Osteoblast (primary cell): ENCODE data around the gene ESRRG. TPM values are rescaled to one million over a fixed set of nuclear protein-coding genes. Genes with fewer than 3 reads are reported as not detected.

Experiments used
- DNase-seq: peaks from one replicate; pipeline ENCODE4 v3.0.0; 2011; ENCODE audit warnings: low spot score, mixed read lengths; ENCODE audit not compliant: insufficient read length; ENCODE audit errors: missing footprints
- H2AFZ ChIP-seq: 2 replicates; pipeline ENCODE4 v1.6.0; 2011; ENCODE audit warnings: mild to moderate bottlenecking, low read length
- H3K27ac ChIP-seq: 2 replicates; pipeline ENCODE4 v1.5.1; 2011; ENCODE audit warnings: mild to moderate bottlenecking, low read depth, low read length, moderate library complexity
- H3K27me3 ChIP-seq: 2 replicates; pipeline ENCODE4 v1.6.0; 2012; ENCODE audit warnings: mild to moderate bottlenecking, control low read depth, inconsistent platforms, low read length, moderate library complexity; ENCODE audit not compliant: insufficient read depth
- H3K36me3 ChIP-seq: 2 replicates; pipeline ENCODE4 v1.5.1; 2011; ENCODE audit warnings: mild to moderate bottlenecking, low read length, control low read depth, moderate library complexity; ENCODE audit not compliant: insufficient read depth
- H3K4me1 ChIP-seq: 2 replicates; pipeline ENCODE4 v1.5.1; 2011; ENCODE audit warnings: mild to moderate bottlenecking, low read length, control low read depth, moderate library complexity; ENCODE audit not compliant: insufficient read depth
- H3K4me2 ChIP-seq: 2 replicates; pipeline ENCODE4 v1.6.0; 2011; ENCODE audit warnings: mild to moderate bottlenecking, low read length; ENCODE audit not compliant: insufficient read depth
- H3K4me3 ChIP-seq: fragments of 200-600 bp; sonication (generic); 3 replicates; pipeline ENCODE4 v1.5.1; 2012; ENCODE audit warnings: mild to moderate bottlenecking, low read length, inconsistent platforms; ENCODE audit not compliant: insufficient read depth
- H3K79me2 ChIP-seq: 2 replicates; pipeline ENCODE4 v1.6.0; 2012; ENCODE audit warnings: mild to moderate bottlenecking, low read length, control low read depth, inconsistent platforms; ENCODE audit not compliant: insufficient read depth
- H3K9me3 ChIP-seq: 2 replicates; pipeline ENCODE4 v1.5.1; 2011; ENCODE audit warnings: low read depth, low read length, control low read depth
- H4K20me1 ChIP-seq: 2 replicates; pipeline ENCODE4 v1.6.0; 2012; ENCODE audit warnings: mild to moderate bottlenecking, low read length, control low read depth; ENCODE audit not compliant: insufficient read depth
- total RNA-seq: library from RNA; depleted of rRNA; stranded (reverse); fragments of >200 nt; gene quantifications from 2 replicates; pipeline ENCODE4 v1.2.3, GENCODE V29; 2012
- TF ChIP-seq, protein P1 (sequence below): IDR thresholded peaks from 2 replicates; pipeline ENCODE4 v1.5.1; 2011; ENCODE audit warnings: mild to moderate bottlenecking, low read depth, low read length, moderate library complexity; ENCODE audit errors: extremely low read depth

ESRRG gene
- total RNA-seq, 1 donor, result not detected

DNA sequence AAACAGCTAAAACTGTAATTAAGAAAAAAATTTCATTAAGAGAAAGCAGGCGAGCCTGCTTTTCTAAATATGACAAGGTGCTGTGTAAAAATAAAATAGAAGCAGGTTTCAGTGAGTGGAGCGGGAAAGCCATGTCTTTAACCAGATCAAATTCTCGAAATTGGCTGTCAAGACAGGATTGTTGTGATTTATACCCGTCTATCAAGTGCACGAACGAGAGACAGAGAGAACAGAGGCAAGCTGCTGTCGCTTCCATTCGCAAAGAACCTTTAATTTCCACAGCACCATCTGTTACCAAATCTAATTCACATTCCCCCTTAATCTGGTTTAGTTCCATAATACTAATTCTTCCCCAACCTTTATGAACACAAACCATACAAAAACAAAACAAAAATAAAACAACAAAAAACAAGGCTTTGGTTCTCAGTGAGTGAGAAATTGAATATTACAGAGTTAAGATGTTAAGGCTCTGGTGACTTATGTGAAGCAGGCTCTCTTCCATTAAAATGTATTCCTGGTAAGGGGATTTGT lies 35.0 kb downstream of the ESRRG start:
- no peak overlapping the region for H3K4me2 ChIP-seq
- H3K27me3 ChIP-seq, result no peaks in the 10 kb centered on the region
- no peak overlapping the region for H2AFZ ChIP-seq
- no peak overlapping the region for H3K4me3 ChIP-seq
- no peaks in the 10 kb centered on the region for H4K20me1 ChIP-seq
- H3K79me2 ChIP-seq, result no peaks in the 10 kb centered on the region
- no peaks in the 10 kb centered on the region for H3K36me3 ChIP-seq
- no peaks in the 10 kb centered on the region for H3K4me1 ChIP-seq
- TF ChIP-seq, protein P1, sequence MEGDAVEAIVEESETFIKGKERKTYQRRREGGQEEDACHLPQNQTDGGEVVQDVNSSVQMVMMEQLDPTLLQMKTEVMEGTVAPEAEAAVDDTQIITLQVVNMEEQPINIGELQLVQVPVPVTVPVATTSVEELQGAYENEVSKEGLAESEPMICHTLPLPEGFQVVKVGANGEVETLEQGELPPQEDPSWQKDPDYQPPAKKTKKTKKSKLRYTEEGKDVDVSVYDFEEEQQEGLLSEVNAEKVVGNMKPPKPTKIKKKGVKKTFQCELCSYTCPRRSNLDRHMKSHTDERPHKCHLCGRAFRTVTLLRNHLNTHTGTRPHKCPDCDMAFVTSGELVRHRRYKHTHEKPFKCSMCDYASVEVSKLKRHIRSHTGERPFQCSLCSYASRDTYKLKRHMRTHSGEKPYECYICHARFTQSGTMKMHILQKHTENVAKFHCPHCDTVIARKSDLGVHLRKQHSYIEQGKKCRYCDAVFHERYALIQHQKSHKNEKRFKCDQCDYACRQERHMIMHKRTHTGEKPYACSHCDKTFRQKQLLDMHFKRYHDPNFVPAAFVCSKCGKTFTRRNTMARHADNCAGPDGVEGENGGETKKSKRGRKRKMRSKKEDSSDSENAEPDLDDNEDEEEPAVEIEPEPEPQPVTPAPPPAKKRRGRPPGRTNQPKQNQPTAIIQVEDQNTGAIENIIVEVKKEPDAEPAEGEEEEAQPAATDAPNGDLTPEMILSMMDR, result no peak
- H3K9me3 ChIP-seq, result no peaks in the 10 kb centered on the region
- H3K27ac ChIP-seq, result no peak overlapping the region
- no peak for DNase-seq

DNA sequence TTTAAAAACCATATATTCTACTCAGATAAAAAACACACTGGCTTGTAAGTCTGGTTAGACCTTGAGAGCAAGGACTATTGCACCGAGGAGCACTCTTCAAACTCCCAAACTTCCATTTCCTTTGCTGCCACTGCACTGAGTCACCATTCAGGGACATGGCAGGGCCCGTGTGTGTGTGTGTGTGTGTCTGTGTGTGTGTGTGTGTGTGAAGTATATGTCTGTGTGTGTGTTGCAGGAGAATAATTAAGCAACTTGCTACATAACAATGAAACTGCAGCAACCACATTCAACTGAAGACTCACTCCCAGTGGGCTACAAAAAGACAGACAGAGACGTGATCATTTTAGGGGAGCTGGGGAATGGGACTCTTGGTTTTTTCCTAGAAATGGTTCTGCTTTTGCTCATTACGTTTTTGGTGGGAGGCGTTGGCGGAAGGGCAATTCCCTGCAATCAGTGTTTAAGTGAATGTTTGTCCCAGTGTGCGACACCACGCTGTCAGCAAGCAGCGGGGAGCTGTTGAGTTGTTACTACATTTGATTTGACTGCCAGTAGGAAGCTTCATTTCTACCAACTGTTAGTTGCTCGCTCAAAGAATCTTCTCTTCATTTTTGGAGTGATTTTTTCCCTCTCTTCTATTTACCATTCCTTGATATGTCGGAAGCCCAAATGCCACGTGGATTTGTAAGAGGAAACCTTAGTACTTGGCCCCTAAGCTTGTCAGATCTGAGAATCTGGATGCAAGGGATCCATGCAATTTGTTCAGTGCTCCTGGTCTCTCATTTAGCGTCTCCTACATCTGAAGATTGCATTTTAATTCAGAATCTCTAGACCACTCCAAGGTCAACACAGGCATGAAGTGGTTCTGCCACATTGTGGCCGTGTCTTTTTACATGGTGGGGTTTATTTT lies 36.1 kb downstream of the ESRRG start:
- TF ChIP-seq, protein P1, result no peak
- H3K79me2 ChIP-seq, result no peaks in the 10 kb centered on the region
- no peaks in the 10 kb centered on the region for H4K20me1 ChIP-seq
- H3K4me3 ChIP-seq, result no peak overlapping the region
- H3K4me2 ChIP-seq, result no peak overlapping the region
- H3K9me3 ChIP-seq, result no peaks in the 10 kb centered on the region
- no peaks in the 10 kb centered on the region for H3K4me1 ChIP-seq
- no peak overlapping the region for H2AFZ ChIP-seq
- H3K36me3 ChIP-seq, result no peaks in the 10 kb centered on the region
- H3K27me3 ChIP-seq, result no peaks in the 10 kb centered on the region
- no peak for DNase-seq
- H3K27ac ChIP-seq, result no peak overlapping the region

DNA sequence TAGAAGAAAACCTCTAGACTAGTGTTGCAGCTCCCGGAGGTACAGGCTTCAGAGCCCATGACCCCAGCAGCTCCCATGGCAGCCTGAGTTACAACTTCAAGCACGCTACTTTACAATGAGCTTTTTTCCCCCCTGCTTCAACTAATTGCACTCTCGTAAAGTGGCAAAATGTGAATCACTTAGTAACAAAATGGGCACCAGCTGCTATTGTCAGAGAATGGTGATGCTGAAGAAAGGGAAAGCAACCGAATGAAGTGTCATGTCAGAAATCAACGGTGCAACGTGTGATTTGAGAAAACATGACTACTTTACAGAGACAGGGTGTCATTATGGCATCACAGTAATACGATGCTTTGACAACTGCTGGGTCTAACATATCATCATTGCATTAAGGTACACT lies 40.5 kb downstream of the ESRRG start:
- H4K20me1 ChIP-seq, result no peaks in the 10 kb centered on the region
- no peaks in the 10 kb centered on the region for H3K36me3 ChIP-seq
- H3K4me3 ChIP-seq, result no peak overlapping the region
- H3K27ac ChIP-seq, result no peak overlapping the region
- no peaks in the 10 kb centered on the region for H3K4me1 ChIP-seq
- H3K27me3 ChIP-seq, result no peaks in the 10 kb centered on the region
- no peaks in the 10 kb centered on the region for H3K79me2 ChIP-seq
- no peak for DNase-seq
- no peak overlapping the region for H2AFZ ChIP-seq
- no peak overlapping the region for H3K4me2 ChIP-seq
- TF ChIP-seq, protein P1, result no peak
- no peaks in the 10 kb centered on the region for H3K9me3 ChIP-seq

DNA sequence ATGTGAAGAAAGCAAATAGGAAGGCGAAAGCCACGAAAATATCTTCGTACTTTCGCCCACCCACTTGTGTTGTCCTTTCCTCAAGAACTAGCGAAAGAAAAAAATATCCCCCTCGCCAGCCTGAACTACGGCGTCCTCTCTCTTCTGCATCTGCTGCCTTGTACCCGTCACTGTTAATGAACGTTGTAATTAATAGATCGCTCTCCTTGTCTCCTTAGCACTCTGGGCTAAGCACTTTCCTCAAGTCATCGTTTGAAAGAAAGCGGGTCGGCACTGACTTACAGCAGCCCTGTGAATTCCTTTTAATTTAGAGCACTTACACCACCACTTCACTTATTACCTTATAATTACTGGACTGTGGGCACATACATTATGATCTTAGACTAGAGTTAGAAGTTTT lies 44.1 kb downstream of the ESRRG start:
- no peaks in the 10 kb centered on the region for H3K79me2 ChIP-seq
- H3K36me3 ChIP-seq, result no peaks in the 10 kb centered on the region
- no peaks in the 10 kb centered on the region for H3K4me1 ChIP-seq
- H3K4me2 ChIP-seq, result no peak overlapping the region
- no peak for DNase-seq
- H3K9me3 ChIP-seq, result no peaks in the 10 kb centered on the region
- H3K4me3 ChIP-seq, result no peak overlapping the region
- no peaks in the 10 kb centered on the region for H4K20me1 ChIP-seq
- TF ChIP-seq, protein P1, result no peak
- no peak overlapping the region for H2AFZ ChIP-seq
- no peak overlapping the region for H3K27ac ChIP-seq
- H3K27me3 ChIP-seq, result no peaks in the 10 kb centered on the region
